Measurements from ENCODE around the gene HCRTR2.
"Not testable (repeated sequence)": the region's sequence is repeated elsewhere in the genome, so short reads cannot be mapped to it uniquely, and the experiment has no call there.

HCRTR2 gene

DNA sequence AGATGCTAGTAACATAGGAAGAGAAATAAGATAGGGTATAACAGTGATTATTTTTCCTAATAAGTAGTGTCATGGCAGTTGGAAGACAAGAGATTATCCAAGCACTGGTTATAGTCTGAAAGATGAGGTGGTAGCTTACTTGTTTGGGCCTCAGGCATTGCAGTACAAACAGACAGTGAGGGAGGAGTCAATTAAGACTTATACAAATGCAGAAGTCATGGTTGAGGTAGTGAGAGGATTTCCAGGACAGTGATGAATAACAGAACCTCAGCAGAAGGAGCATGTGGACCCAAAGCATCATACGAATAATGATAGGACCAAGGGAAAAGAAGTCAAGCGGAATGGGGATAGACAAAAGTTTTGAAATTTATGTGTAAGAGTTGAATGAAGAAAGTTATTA is 53.5 kb downstream of the HCRTR2 start:
- Histone ChIP-seq H3K9me3 (no peaks in the 10 kb centered on the region), H3K4me1 (no peaks in the 10 kb centered on the region), H3K27ac (no peak overlapping the region), H3K36me3 (no peaks in the 10 kb centered on the region), H3K4me3 (no peak overlapping the region), H3K27me3 (no peaks in the 10 kb centered on the region)
- TF ChIP-seq, protein P1, sequence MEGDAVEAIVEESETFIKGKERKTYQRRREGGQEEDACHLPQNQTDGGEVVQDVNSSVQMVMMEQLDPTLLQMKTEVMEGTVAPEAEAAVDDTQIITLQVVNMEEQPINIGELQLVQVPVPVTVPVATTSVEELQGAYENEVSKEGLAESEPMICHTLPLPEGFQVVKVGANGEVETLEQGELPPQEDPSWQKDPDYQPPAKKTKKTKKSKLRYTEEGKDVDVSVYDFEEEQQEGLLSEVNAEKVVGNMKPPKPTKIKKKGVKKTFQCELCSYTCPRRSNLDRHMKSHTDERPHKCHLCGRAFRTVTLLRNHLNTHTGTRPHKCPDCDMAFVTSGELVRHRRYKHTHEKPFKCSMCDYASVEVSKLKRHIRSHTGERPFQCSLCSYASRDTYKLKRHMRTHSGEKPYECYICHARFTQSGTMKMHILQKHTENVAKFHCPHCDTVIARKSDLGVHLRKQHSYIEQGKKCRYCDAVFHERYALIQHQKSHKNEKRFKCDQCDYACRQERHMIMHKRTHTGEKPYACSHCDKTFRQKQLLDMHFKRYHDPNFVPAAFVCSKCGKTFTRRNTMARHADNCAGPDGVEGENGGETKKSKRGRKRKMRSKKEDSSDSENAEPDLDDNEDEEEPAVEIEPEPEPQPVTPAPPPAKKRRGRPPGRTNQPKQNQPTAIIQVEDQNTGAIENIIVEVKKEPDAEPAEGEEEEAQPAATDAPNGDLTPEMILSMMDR (IDR thresholded peaks at IDR 0.05): no peak
- no peak for DNase-seq
- intact Hi-C loops (cut with DNase I; ENCODE audit: low total_unique reads): no loop called here

GRCh38 chr6:55239099-55239498 is 64.8 kb downstream of the HCRTR2 start:
- H3K4me1 ChIP-seq: peaks cover 0 to 9% (median 0%) of the 10 kb centered on the region in 4 donors
- intact Hi-C loops (cut with DNase I; ENCODE audit: low total_unique reads): loop anchor here (10.0 kb wide), 1 partner anchor 1254 kb away; no protein-coding TSS in a partner anchor
- no peaks in the 10 kb centered on the region for H3K36me3 ChIP-seq
- no peak overlapping the region for H3K27ac ChIP-seq
- TF ChIP-seq, protein P1 (IDR thresholded peaks at IDR 0.05): no peak
- no peaks in the 10 kb centered on the region for H3K9me3 ChIP-seq
- no peak overlapping the region for H3K4me3 ChIP-seq
- no peak for DNase-seq
- no peaks in the 10 kb centered on the region for H3K27me3 ChIP-seq

- H3K36me3 ChIP-seq; H3K9me3 ChIP-seq; H3K27ac ChIP-seq; H3K4me3 ChIP-seq; H3K4me1 ChIP-seq; H3K27me3 ChIP-seq; intact Hi-C loops (cut with DNase I; ENCODE audit: low total_unique reads); DNase-seq: not testable (repeated sequence)
- TF ChIP-seq, protein P1 (IDR thresholded peaks at IDR 0.05): peak; percentile 24 to 34
These were observed 66.8 kb downstream of the HCRTR2 start for GRCh38 chr6:55240975-55241605.

DNA sequence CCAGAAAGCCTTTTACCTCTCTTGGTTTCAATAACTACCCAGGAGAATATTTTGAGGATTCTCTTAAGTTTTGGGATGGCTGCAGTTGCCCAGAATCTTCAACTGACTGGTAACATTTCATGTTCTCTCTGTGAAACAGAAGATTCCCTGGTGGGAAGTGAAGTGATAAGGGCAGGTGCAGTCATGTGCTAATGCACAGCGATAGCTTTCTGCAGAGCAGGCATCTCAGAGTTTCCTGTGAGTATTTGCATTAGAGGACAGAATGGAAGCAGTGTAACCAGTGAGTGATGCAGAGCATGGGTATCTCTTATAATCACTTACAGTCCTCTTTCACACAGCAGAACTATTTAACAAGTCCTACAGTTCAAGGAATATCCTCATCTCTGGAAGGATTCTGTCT is 76.1 kb downstream of the HCRTR2 start:
- no peaks in the 10 kb centered on the region for H3K27me3 ChIP-seq

DNA sequence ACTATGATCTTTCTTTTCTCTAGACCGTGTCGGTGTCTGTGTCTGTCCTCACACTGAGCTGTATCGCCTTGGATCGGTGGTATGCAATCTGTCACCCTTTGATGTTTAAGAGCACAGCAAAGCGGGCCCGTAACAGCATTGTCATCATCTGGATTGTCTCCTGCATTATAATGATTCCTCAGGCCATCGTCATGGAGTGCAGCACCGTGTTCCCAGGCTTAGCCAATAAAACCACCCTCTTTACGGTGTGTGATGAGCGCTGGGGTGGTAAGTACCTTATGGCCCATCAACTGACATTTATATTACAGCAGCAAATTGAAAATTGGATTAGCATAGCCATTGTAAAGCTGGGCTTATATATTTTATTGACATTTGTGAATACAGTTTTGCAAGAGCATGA is 80.8 kb downstream of the HCRTR2 start:
- intact Hi-C loops (cut with DNase I; ENCODE audit: low total_unique reads): no loop called here
- no peaks in the 10 kb centered on the region for H3K36me3 ChIP-seq
- H3K9me3 ChIP-seq: no peaks in the 10 kb centered on the region
- TF ChIP-seq, protein P1 (IDR thresholded peaks at IDR 0.05): no peak
- DNase-seq: no peak
- no peaks in the 10 kb centered on the region for H3K27me3 ChIP-seq
- no peak overlapping the region for H3K27ac ChIP-seq
- H3K4me3 ChIP-seq: no peak overlapping the region
- H3K4me1 ChIP-seq: no peaks in the 10 kb centered on the region

More for the DNA sequence above, 76.1 kb downstream of the HCRTR2 start:
- intact Hi-C loops (cut with DNase I; ENCODE audit: low total_unique reads): no loop called here
- Histone ChIP-seq H3K4me3 (no peak overlapping the region), H3K36me3 (no peaks in the 10 kb centered on the region), H3K9me3 (no peaks in the 10 kb centered on the region), H3K27ac (no peak overlapping the region), H3K4me1 (no peaks in the 10 kb centered on the region)
- no peak for DNase-seq
- TF ChIP-seq, protein P1 (IDR thresholded peaks at IDR 0.05): no peak

DNA sequence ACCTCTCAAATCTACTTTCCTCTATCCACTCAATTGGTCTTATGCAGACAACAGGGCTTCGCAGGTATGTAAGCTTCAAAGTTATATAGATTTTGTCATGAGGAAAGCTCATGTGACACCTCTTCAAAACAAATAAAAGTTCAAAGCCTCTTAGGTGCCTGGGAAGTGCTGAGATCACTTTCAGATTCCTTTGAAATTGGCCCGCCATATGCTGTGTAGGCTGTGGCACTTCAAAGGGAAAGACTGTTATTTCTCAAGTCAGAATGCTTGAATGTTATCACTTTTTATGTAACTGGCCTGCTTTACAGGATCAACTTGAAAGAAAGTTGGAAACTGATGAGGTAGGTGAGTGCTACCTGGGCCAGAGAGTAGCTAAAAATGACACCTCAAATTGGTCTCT is 85.9 kb downstream of the HCRTR2 start:
- H3K4me1 ChIP-seq: no peaks in the 10 kb centered on the region
- H3K9me3 ChIP-seq: no peaks in the 10 kb centered on the region
- no peaks in the 10 kb centered on the region for H3K36me3 ChIP-seq
- TF ChIP-seq, protein P1 (IDR thresholded peaks at IDR 0.05): no peak
- no peaks in the 10 kb centered on the region for H3K27me3 ChIP-seq
- no peak for DNase-seq
- no peak overlapping the region for H3K4me3 ChIP-seq
- intact Hi-C loops (cut with DNase I; ENCODE audit: low total_unique reads): no loop called here
- H3K27ac ChIP-seq: no peak overlapping the region
